H1 (cell line): ENCODE results near the gene MYO5B. TPM values are rescaled to one million over a fixed set of nuclear protein-coding genes. Genes with fewer than 3 reads are reported as not detected.

Experiments used
- CTCF ChIA-PET: fragments of 300-600 bp; sonication (Branson Sonifier 250); formaldehyde crosslinking; loops from one replicate; lab custom pipeline; 2021; ENCODE audit not compliant: partially characterized antibody; lab: Charles Lee
- POLR2A ChIA-PET: fragments of 300-600 bp; sonication (Branson Sonifier 250); formaldehyde crosslinking; loops from one replicate; lab custom pipeline; 2021; ENCODE audit warnings: inconsistent platforms; ENCODE audit not compliant: partially characterized antibody; lab: Charles Lee
- DNase-seq, 2 experiments: peaks; one replicate each; pipeline versions ENCODE4 v3.0.0 to v3.0.0-alpha.2; 2010 to 2022; ENCODE audit warnings: low spot score in 2 of 2, low read depth in 1 of 2, mixed read lengths in 1 of 2
- FAIRE-seq: peaks from 2 replicates; lab custom pipeline; 2011; peaks lifted over from hg19 to GRCh38; lab: Jason Lieb, UNC
- H2AFZ ChIP-seq: 2 replicates; pipeline ENCODE4 v1.8.1; 2012; ENCODE audit warnings: low read length, inconsistent platforms
- H2AK5ac ChIP-seq: 2 replicates; pipeline ENCODE4 v1.6.1; 2013; ENCODE audit warnings: low read depth, low read length
- H2BK120ac ChIP-seq: replicated peaks from 2 replicates; pipeline ENCODE3; 2013; ENCODE audit warnings: low read depth, low read length, inconsistent platforms
- H2BK12ac ChIP-seq: 2 replicates; pipeline ENCODE4 v1.6.1; 2013; ENCODE audit warnings: low read depth, low read length
- H2BK15ac ChIP-seq: 2 replicates; pipeline ENCODE4 v1.6.1; 2013; ENCODE audit warnings: low read length
- H2BK20ac ChIP-seq: 2 replicates; pipeline ENCODE4 v1.6.1; 2013; ENCODE audit warnings: low read length
- H2BK5ac ChIP-seq: 2 replicates; pipeline ENCODE4 v1.6.1; 2013; ENCODE audit warnings: low read depth, low read length
- H3K14ac ChIP-seq: 2 replicates; pipeline ENCODE4 v1.6.1; 2013; ENCODE audit warnings: inconsistent platforms; ENCODE audit not compliant: insufficient read length
- H3K18ac ChIP-seq: 2 replicates; pipeline ENCODE4 v1.6.1; 2013; ENCODE audit warnings: low read length; ENCODE audit errors: extremely low read depth
- H3K23ac ChIP-seq: 2 replicates; pipeline ENCODE4 v1.6.1; 2013; ENCODE audit warnings: inconsistent platforms; ENCODE audit not compliant: insufficient read length
- H3K23me2 ChIP-seq: 2 replicates; pipeline ENCODE4 v1.6.1; 2013; ENCODE audit warnings: low read depth, low read length
- H3K27ac ChIP-seq: 2 replicates; pipeline ENCODE4 v1.6.1; 2011; ENCODE audit warnings: low read depth, low read length, inconsistent platforms
- H3K27me3 ChIP-seq, 4 experiments: replicated peaks in 1 of 4; 1 replicate in 1 of 4; 2 replicates in 3 of 4; pipeline versions ENCODE4 v1.6.1 to v1.8.1; 2011 to 2013; ENCODE audit warnings: low read length in 3 of 4, mild to moderate bottlenecking in 3 of 4, inconsistent platforms in 2 of 4, mixed read lengths in 2 of 4, moderate library complexity in 1 of 4; ENCODE audit not compliant: control insufficient read depth in 3 of 4, insufficient read depth in 3 of 4; ENCODE audit errors: extremely low read depth in 1 of 4
- H3K36me3 ChIP-seq, 4 experiments: 2 replicates each; pipeline versions ENCODE4 v1.6.1 to v1.8.1; 2011 to 2013; ENCODE audit warnings: mild to moderate bottlenecking in 4 of 4, low read length in 3 of 4, moderate library complexity in 2 of 4, control low read depth in 1 of 4, inconsistent platforms in 1 of 4; ENCODE audit not compliant: insufficient read depth in 4 of 4, control insufficient read depth in 2 of 4
- H3K4ac ChIP-seq: replicated peaks from 2 replicates; pipeline ENCODE3; 2013; ENCODE audit warnings: low read length, low read depth, mixed read lengths, inconsistent platforms; ENCODE audit not compliant: insufficient read length
- H3K4me1 ChIP-seq, 4 experiments: replicated peaks in 1 of 4; 1 replicate in 1 of 4; 2 replicates in 3 of 4; pipeline versions ENCODE4 v1.6.1 to v1.8.1; 2011 to 2013; ENCODE audit warnings: low read length in 3 of 4, inconsistent platforms in 2 of 4, mixed read lengths in 1 of 4; ENCODE audit not compliant: insufficient read depth in 4 of 4, control insufficient read depth in 3 of 4
- H3K4me2 ChIP-seq, 2 experiments: 2 replicates each; pipeline versions ENCODE4 v1.6.1 to v1.8.1; 2011 to 2013; ENCODE audit warnings: low read depth in 2 of 2, low read length in 2 of 2, control low read depth in 1 of 2, inconsistent platforms in 1 of 2, mild to moderate bottlenecking in 1 of 2; ENCODE audit not compliant: insufficient read depth in 1 of 2
- H3K4me3 ChIP-seq, 4 experiments: fragments of 200-600, 300-600 bp in 1 of 4; sonication (generic), shearing (Covaris generic), sonication (Bioruptor Twin) in 1 of 4; 2 replicates each; pipeline versions ENCODE4 v1.5.1 to v1.8.1; 2011 to 2016; ENCODE audit warnings: low read length in 4 of 4, low read depth in 3 of 4, control low read depth in 2 of 4, inconsistent platforms in 2 of 4, mild to moderate bottlenecking in 2 of 4, mixed read lengths in 1 of 4, moderate library complexity in 1 of 4; ENCODE audit not compliant: insufficient read depth in 2 of 4; ENCODE audit errors: extremely low read depth in 1 of 4
- H3K56ac ChIP-seq: replicated peaks from 2 replicates; pipeline ENCODE3; 2013; ENCODE audit warnings: low read depth, mild to moderate bottlenecking, mixed read lengths, low read length, inconsistent platforms; ENCODE audit not compliant: insufficient read length
- H3K79me1 ChIP-seq: 2 replicates; pipeline ENCODE4 v1.6.1; 2013; ENCODE audit warnings: low read depth, low read length, control low read depth
- H3K79me2 ChIP-seq, 2 experiments: 2 replicates each; pipeline versions ENCODE4 v1.6.1 to v1.8.1; 2012 to 2013; ENCODE audit warnings: low read length in 2 of 2, mild to moderate bottlenecking in 2 of 2, inconsistent platforms in 1 of 2; ENCODE audit not compliant: insufficient read depth in 2 of 2, control insufficient read depth in 1 of 2
- H3K9ac ChIP-seq, 4 experiments: replicated peaks in 1 of 4; 1 replicate in 1 of 4; 2 replicates in 3 of 4; pipeline versions ENCODE4 v1.6.1 to v1.8.1; 2011 to 2013; ENCODE audit warnings: low read depth in 3 of 4, low read length in 3 of 4, control low read depth in 2 of 4, mild to moderate bottlenecking in 2 of 4, moderate library complexity in 2 of 4, inconsistent platforms in 1 of 4; ENCODE audit errors: extremely low read depth in 1 of 4
- H3K9me3 ChIP-seq, 2 experiments: 2 replicates each; pipeline versions ENCODE4 v1.6.1 to v1.8.1; 2012 to 2013; ENCODE audit warnings: mild to moderate bottlenecking in 2 of 2, moderate library complexity in 2 of 2, control low read depth in 1 of 2, inconsistent platforms in 1 of 2, low read depth in 1 of 2, low read length in 1 of 2, mixed read lengths in 1 of 2; ENCODE audit not compliant: insufficient read depth in 2 of 2
- H4K20me1 ChIP-seq, 2 experiments: replicated peaks in 1 of 2; 2 replicates each; pipeline versions ENCODE3 to v1.8.1; 2011 to 2013; ENCODE audit warnings: inconsistent platforms in 2 of 2, low read length in 2 of 2, mild to moderate bottlenecking in 1 of 2; ENCODE audit not compliant: insufficient read depth in 2 of 2, control insufficient read depth in 1 of 2
- H4K5ac ChIP-seq: 2 replicates; pipeline ENCODE4 v1.6.1; 2013; ENCODE audit warnings: low read length, low read depth, mixed read lengths, inconsistent platforms; ENCODE audit not compliant: insufficient read length
- H4K8ac ChIP-seq: 2 replicates; pipeline ENCODE4 v1.8.0; 2013; ENCODE audit warnings: mild to moderate bottlenecking, moderate library complexity, low read length, inconsistent platforms; ENCODE audit not compliant: insufficient read depth; ENCODE audit errors: extremely low read depth
- H4K91ac ChIP-seq: replicated peaks from 2 replicates; pipeline ENCODE3; 2013; ENCODE audit warnings: low read length, mixed read lengths, inconsistent platforms; ENCODE audit not compliant: insufficient read length
- BRCA1 ChIP-seq: IDR thresholded peaks from 2 replicates; pipeline ENCODE4 v1.6.1; 2012; ENCODE audit warnings: low read depth, low read length, improper control_type of control experiment
- JUN ChIP-seq: IDR thresholded peaks from 2 replicates; pipeline ENCODE4 v1.6.1; 2011; ENCODE audit warnings: low read depth, mild to moderate bottlenecking, improper control_type of control experiment, low read length
- MAFK ChIP-seq: IDR thresholded peaks from 2 replicates; pipeline ENCODE4 v1.6.1; 2012; ENCODE audit warnings: low read depth, mild to moderate bottlenecking, improper control_type of control experiment, low read length
- RAD21 ChIP-seq, 2 experiments: IDR thresholded peaks in 1 of 2; conservative IDR thresholded peaks in 1 of 2; 2 replicates each; pipeline ENCODE4 v1.6.1; 2011; ENCODE audit warnings: low read depth in 2 of 2, low read length in 2 of 2, improper control_type of control experiment in 1 of 2, inconsistent platforms in 1 of 2, mild to moderate bottlenecking in 1 of 2, moderate library complexity in 1 of 2
- RNF2 ChIP-seq: fragments of 200-900, 300-1000 bp; sonication (generic); IDR thresholded peaks from 2 replicates; pipeline ENCODE4 v1.7.1; 2016; ENCODE audit warnings: borderline replicate concordance, low read depth, mild to moderate bottlenecking, antibody characterized with exemption, low read length; ENCODE audit not compliant: poor library complexity, severe bottlenecking; ENCODE audit errors: missing control alignments
- SAP30 ChIP-seq: fragments of 300-600 bp; sonication (generic); IDR thresholded peaks from 2 replicates; pipeline ENCODE4 v1.7.1; 2012; ENCODE audit warnings: low read length, moderate library complexity, mild to moderate bottlenecking, inconsistent platforms; ENCODE audit not compliant: insufficient read depth, insufficient replicate concordance
- SIRT6 ChIP-seq: IDR thresholded peaks from one replicate; pipeline ENCODE4 v1.7.1; 2012; ENCODE audit warnings: low read length, inconsistent platforms
- WGBS, 2 experiments: shearing (Covaris generic) in 1 of 2; methylation state at CpG; one replicate each; pipeline versions ENCODE4 v1.1.6 to v1.1.7; 2013 to 2015; ENCODE audit warnings: low lambda C conversion rate in 2 of 2, mixed read lengths in 2 of 2, inconsistent platforms in 1 of 2, low coverage in 1 of 2, missing lambda C conversion rate in 1 of 2; ENCODE audit not compliant: insufficient replicate concordance in 2 of 2, insufficient coverage in 1 of 2, insufficient read length in 1 of 2; ENCODE audit errors: extremely low coverage in 1 of 2, missing lambda C conversion rate in 1 of 2; 5-methylcytosine and 5-hydroxymethylcytosine counted together
- polyA plus RNA-seq, 7 experiments: library from polyadenylated mRNA; depleted of rRNA in 3 of 7; stranded (reverse) in 5 of 7; unstranded in 2 of 7; fragments of >200 nt in 5 of 7; fragments of 200-250 nt in 2 of 7; gene quantifications; 1 replicate in 5 of 7; 2 replicates in 1 of 7; 4 replicates in 1 of 7; pipeline versions ENCODE4 v1.2.1 to v1.2.3, GENCODE V29; 2011 to 2013; ENCODE audit warnings: missing spikeins in 2 of 7, mixed read lengths in 2 of 7
- total RNA-seq: library from RNA; stranded (reverse); fragmentation: NEBNext Ultra II Directional; extraction: Animal tissue kit (Norgen Biotek cat#: 25700); gene quantifications from 2 replicates; pipeline ENCODE4 v1.2.1, GENCODE V29; 2021
- TF ChIP-seq, protein P1 (sequence below), 3 experiments: IDR thresholded peaks; 1 replicate in 2 of 3; 2 replicates in 1 of 3; pipeline versions ENCODE4 v1.5.1 to v1.6.1; 2011; ENCODE audit warnings: low read length in 3 of 3, mild to moderate bottlenecking in 3 of 3, inconsistent platforms in 2 of 3, low read depth in 1 of 3, moderate library complexity in 1 of 3; ENCODE audit not compliant: insufficient read depth in 1 of 3; ENCODE audit errors: control extremely low read depth in 1 of 3

The MYO5B gene
- total and polyA plus RNA-seq, 2 of the 8 experiments (the other 6 are each of a cell fraction or from before 2014, with no cell fraction given) = 6.4 to 7.7 TPM

DNA sequence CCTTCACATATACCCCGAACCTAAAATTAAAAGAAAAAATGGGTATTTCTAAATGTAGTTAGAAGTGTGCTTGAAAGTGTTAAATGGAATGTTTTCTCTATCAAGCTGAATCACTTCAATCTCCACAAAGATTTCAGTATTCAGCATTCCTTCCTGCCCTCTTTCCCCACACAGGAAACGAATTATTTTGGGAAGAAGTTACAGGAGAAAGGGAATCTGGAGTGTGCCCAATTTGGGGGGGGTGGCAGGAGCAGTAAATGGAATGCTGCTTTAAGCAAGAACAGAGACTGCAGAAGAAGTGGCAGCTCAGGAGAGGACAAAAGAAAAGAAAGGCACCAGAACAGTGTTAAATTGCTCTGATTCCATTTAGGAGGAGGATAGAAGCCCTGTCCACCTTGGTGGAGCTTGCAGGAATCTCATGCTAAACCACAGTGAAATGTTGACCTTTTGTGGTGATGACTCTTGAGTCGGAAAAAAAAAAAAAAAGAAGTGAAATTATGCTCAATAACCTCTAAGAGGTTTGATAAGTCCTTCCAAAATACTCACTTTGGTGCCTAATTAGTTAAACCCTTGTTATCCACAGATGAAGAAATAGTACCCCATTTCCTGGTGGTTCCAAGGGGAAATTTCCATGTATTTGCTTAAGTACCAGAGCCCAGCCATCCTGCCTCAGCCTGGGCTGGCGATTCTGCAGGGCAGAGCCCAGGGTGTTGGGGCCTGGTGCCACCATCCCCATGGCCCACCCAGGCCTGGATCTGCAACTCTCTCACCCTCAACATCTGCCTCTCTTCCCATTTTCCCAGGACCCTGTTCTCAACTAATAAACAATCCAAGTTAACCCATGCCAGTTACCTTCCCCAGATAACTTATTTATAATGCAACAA, 56.5 kb downstream of the MYO5B start:
- 84% methylated on average over 4 of the region's 4 CpGs; no CpG with 5 or more reads in 1 of the 2 experiments for WGBS, 2 experiments
- Histone ChIP-seq H3K9ac (no peak overlapping the region), H2BK20ac (no peak overlapping the region), H3K36me3 (no peaks in the 10 kb centered on the region), H3K9me3 (no peaks in the 10 kb centered on the region), H3K4me2 (no peak overlapping the region), H3K23me2 (no peaks in the 10 kb centered on the region), H2BK5ac (no peak overlapping the region), H3K27me3 (no peaks in the 10 kb centered on the region), H4K91ac (no peak overlapping the region), H4K20me1 (no peaks in the 10 kb centered on the region), H3K4me3 (no peak overlapping the region), H3K27ac (no peak overlapping the region), H2BK120ac (no peak overlapping the region), H4K5ac (no peak overlapping the region), H4K8ac (no peak overlapping the region), H3K23ac (no peak overlapping the region), H3K79me1 (no peaks in the 10 kb centered on the region), H2AFZ (no peak overlapping the region), H3K18ac (no peak overlapping the region), H2BK12ac (no peak overlapping the region), H3K56ac (no peak overlapping the region), H3K79me2 (no peaks in the 10 kb centered on the region), H2BK15ac (no peak overlapping the region), H3K4me1 (peaks cover 0 to under 1% (median 0%) of the 10 kb centered on the region in 4 experiments; a peak in 2 of 7 replicates), H2AK5ac (no peak overlapping the region), H3K14ac (no peak overlapping the region), H3K4ac (no peak overlapping the region)
- DNase-seq (no peak), FAIRE-seq (no peak)
- POLR2A ChIA-PET = no interaction called here
- CTCF ChIA-PET = no interaction called here
- TF ChIP-seq JUN (no peak), BRCA1 (no peak), SIRT6 (no peak), RNF2 (no peak), MAFK (no peak), SAP30 (no peak), RAD21 (IDR thresholded peaks at IDR 0.05 in 1 of 2, conservative IDR thresholded peaks at IDR 0.05 in 1 of 2; ENCODE audit: low read depth in 2 of 2, low read length in 2 of 2) (no peak)
- TF ChIP-seq, protein P1, sequence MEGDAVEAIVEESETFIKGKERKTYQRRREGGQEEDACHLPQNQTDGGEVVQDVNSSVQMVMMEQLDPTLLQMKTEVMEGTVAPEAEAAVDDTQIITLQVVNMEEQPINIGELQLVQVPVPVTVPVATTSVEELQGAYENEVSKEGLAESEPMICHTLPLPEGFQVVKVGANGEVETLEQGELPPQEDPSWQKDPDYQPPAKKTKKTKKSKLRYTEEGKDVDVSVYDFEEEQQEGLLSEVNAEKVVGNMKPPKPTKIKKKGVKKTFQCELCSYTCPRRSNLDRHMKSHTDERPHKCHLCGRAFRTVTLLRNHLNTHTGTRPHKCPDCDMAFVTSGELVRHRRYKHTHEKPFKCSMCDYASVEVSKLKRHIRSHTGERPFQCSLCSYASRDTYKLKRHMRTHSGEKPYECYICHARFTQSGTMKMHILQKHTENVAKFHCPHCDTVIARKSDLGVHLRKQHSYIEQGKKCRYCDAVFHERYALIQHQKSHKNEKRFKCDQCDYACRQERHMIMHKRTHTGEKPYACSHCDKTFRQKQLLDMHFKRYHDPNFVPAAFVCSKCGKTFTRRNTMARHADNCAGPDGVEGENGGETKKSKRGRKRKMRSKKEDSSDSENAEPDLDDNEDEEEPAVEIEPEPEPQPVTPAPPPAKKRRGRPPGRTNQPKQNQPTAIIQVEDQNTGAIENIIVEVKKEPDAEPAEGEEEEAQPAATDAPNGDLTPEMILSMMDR (IDR thresholded peaks at IDR 0.05; ENCODE audit: control extremely low read depth in 1 of 3, insufficient read depth in 1 of 3, low read depth in 1 of 3, low read length in 3 of 3) = no peak
